Tibial artery (tissue), 4 donors: ENCODE results near the gene USP24.
"Not testable (repeated sequence)": the region's sequence is repeated elsewhere in the genome, so short reads cannot be mapped to it uniquely, and the experiment has no call there.

Source experiments
- DNase-seq, 2 donors: peaks; one replicate each; pipeline ENCODE4 v3.0.0-alpha.2; 2019
- H3K27ac ChIP-seq, 2 donors: fragments of 200-600 bp; sonication (generic) in 1 of 2; 1 replicate in 1 of 2; 2 replicates in 1 of 2; pipeline ENCODE4 v1.5.1; 2018 to 2019; ENCODE audit warnings: mild to moderate bottlenecking in 1 of 2
- H3K27me3 ChIP-seq, 2 donors: fragments of 200-600 bp; sonication (generic) in 1 of 2; one replicate each; pipeline versions ENCODE4 v1.5.1 to v1.6.0; 2016 to 2019
- H3K36me3 ChIP-seq, 3 donors: fragments of 200-600 bp; sonication (generic) in 2 of 3; one replicate each; pipeline ENCODE4 v1.5.1; 2016 to 2019; ENCODE audit warnings: mild to moderate bottlenecking in 2 of 3
- H3K4me1 ChIP-seq, 4 donors: fragments of 200-600 bp; sonication (generic) in 2 of 4; 1 replicate in 3 of 4; 2 replicates in 1 of 4; pipeline ENCODE4 v1.5.1; 2016 to 2019
- H3K4me3 ChIP-seq, 2 donors: fragments of 200-600 bp; sonication (generic) in 1 of 2; 1 replicate in 1 of 2; 2 replicates in 1 of 2; pipeline ENCODE4 v1.5.1; 2018 to 2019; ENCODE audit warnings: mild to moderate bottlenecking in 2 of 2
- H3K9me3 ChIP-seq, 3 donors: fragments of 200-600 bp; sonication (generic) in 1 of 3; one replicate each; pipeline ENCODE4 v1.5.1; 2016 to 2019
- intact Hi-C: fragments of 100-400 bp; cut with DNase I; formaldehyde crosslinking; loops from one replicate; pipeline ENCODE4 v1.15.0; 2023; ENCODE audit warnings: low total_unique reads
- TF ChIP-seq, protein P1 (sequence below), 2 experiments: fragments of 200-600 bp in 1 of 2; fragments of 450-650 bp in 1 of 2; IDR thresholded peaks; one replicate each; pipeline ENCODE4 v1.5.1; 2017 to 2019; ENCODE audit warnings: antibody characterized with exemption in 2 of 2, mild to moderate bottlenecking in 1 of 2, moderate library complexity in 1 of 2

USP24 gene

DNA sequence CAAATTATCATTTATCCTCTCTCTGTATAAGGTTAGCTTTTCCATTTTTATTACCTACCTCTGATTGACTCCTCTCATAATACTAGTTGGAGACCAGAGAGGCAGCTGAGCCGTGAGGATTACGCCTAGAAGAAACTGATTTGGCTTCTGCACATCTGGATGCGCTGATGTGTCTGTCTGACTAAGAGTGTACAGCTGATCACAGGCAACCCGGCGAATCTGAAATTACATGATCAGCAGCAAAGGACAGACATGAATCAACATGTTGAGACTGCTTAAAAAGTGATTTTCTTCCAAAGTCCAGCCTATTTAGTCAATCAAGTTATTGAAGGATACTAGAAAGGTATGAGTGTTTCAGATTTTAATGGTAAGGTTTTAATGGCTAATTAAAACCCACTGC lies 94.6 kb downstream of the USP24 start:
- Histone ChIP-seq H3K4me1 (no peaks in the 10 kb centered on the region), H3K4me3 (no peak overlapping the region), H3K36me3 (peaks cover 77 to 93% (median 87%) of the 10 kb centered on the region in 3 donors), H3K27me3 (no peaks in the 10 kb centered on the region), H3K9me3 (no peaks in the 10 kb centered on the region), H3K27ac (no peak overlapping the region)
- TF ChIP-seq, protein P1, sequence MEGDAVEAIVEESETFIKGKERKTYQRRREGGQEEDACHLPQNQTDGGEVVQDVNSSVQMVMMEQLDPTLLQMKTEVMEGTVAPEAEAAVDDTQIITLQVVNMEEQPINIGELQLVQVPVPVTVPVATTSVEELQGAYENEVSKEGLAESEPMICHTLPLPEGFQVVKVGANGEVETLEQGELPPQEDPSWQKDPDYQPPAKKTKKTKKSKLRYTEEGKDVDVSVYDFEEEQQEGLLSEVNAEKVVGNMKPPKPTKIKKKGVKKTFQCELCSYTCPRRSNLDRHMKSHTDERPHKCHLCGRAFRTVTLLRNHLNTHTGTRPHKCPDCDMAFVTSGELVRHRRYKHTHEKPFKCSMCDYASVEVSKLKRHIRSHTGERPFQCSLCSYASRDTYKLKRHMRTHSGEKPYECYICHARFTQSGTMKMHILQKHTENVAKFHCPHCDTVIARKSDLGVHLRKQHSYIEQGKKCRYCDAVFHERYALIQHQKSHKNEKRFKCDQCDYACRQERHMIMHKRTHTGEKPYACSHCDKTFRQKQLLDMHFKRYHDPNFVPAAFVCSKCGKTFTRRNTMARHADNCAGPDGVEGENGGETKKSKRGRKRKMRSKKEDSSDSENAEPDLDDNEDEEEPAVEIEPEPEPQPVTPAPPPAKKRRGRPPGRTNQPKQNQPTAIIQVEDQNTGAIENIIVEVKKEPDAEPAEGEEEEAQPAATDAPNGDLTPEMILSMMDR (IDR thresholded peaks at IDR 0.05) = no peak
- DNase-seq = no peak
- intact Hi-C loops = no loop called here

DNA sequence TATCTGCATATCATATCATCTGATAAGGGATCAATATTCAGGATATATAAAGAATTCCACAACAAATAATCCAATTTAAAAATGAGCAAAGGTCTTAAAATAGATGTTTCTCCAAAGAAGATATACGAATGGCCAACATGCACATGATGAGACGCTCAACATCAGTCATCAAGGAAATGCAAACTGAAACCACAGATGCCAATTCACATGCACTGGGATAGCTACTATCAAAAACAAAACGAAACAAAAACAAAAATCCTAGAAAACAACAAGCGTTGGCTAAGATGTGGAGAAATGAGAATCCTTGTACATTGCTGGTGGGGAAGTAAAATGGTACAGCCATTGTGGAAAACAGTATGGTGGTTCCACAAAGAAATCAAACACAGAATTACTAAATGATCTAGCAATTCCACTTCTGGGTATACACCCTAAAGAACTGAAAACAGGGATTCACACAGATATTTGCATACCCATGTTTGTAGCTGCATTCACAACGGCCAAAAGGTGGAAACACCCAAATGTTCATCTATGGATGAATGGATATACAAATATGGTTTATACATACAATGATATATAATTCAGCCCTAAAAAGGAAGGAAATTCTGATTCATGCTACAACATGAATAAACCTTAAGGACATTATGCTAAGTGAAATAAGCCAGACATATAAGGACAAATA lies 96.4 kb downstream of the USP24 start:
- peaks cover 59 to 87% (median 84%) of the 10 kb centered on the region in 3 donors for H3K36me3 ChIP-seq
- H3K27me3 ChIP-seq = no peaks in the 10 kb centered on the region
- intact Hi-C loops = no loop called here
- no peaks in the 10 kb centered on the region for H3K4me1 ChIP-seq
- TF ChIP-seq, protein P1 (IDR thresholded peaks at IDR 0.05) = no peak
- H3K27ac ChIP-seq = no peak overlapping the region
- H3K9me3 ChIP-seq = no peaks in the 10 kb centered on the region
- H3K4me3 ChIP-seq = no peak overlapping the region
- DNase-seq = no peak

DNA sequence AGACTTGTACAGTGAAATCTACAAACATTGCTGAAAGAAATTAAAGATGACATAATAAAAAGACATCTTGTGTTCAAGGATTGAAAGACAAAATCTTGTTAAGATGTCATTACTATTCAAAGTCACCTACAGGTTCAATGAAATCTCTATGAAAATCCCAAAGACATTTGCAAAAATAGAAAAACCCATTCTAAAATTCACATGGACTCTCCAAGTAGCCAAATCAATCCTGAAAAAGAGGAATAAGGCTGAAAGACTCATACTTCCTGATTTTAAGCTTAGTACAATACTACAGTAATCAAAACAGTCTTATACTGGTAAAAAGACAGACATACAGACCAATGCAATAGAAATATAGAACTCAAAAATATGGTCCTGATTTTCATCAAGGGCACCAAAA lies 97.2 kb downstream of the USP24 start:
- intact Hi-C loops = no loop called here

DNA sequence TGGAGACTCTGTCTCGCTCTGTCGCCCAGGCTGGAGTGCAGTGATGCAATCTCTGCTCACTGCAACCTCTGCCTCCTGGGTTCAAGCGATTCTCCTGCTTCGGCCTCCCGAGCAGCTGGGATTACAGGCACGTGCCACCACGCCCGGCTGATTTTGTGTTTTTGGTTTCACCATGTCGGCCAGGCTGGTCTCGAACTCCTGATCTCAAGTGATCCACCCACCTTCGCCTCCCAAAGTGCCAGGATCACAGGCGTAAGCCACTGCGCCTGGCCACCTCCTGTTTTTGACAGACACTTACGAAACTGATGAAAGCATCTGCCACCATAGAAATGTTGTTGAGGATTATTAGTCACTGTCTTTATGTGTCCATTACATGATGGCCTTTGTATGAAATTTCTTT lies 106.2 kb downstream of the USP24 start:
- DNase-seq, H3K27ac ChIP-seq, intact Hi-C loops, H3K4me1 ChIP-seq, H3K4me3 ChIP-seq, H3K27me3 ChIP-seq, H3K9me3 ChIP-seq: not testable (repeated sequence)
- H3K36me3 ChIP-seq = peaks cover 78 to 80% (median 79%) of the 10 kb centered on the region in 3 donors

More for the DNA sequence above, 97.2 kb downstream of the USP24 start:
- Histone ChIP-seq H3K27me3 (no peaks in the 10 kb centered on the region), H3K4me3 (no peak overlapping the region), H3K4me1 (no peaks in the 10 kb centered on the region), H3K27ac (no peak overlapping the region), H3K9me3 (no peaks in the 10 kb centered on the region), H3K36me3 (peaks cover 58 to 87% (median 84%) of the 10 kb centered on the region in 3 donors)
- no peak for DNase-seq
- TF ChIP-seq, protein P1 (IDR thresholded peaks at IDR 0.05) = no peak

DNA sequence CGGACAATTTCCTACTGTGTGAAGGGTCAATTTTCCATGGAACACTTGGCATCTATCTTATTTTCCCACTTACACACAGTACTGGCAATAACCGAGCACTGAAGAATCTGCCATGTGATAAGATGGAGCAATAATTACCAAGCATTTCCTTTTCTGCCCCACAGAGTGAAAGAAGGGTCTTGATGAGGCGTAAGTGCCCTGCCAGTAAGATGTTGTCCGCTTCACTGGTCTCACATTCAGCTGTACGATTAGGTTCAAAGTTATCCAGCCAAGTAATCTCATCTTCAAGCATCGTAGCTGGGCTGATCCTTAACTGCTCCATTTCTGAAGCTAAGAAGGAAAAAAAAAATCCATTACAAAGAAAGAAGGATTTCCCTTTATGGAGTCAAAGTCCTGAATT lies 108.1 kb downstream of the USP24 start:
- H3K4me3 ChIP-seq = no peak overlapping the region
- H3K36me3 ChIP-seq = peaks cover 78 to 80% (median 78%) of the 10 kb centered on the region in 3 donors
- TF ChIP-seq, protein P1 (IDR thresholded peaks at IDR 0.05) = no peak
- intact Hi-C loops = no loop called here
- DNase-seq = no peak
- H3K9me3 ChIP-seq = no peaks in the 10 kb centered on the region
- H3K4me1 ChIP-seq = no peaks in the 10 kb centered on the region
- no peaks in the 10 kb centered on the region for H3K27me3 ChIP-seq
- H3K27ac ChIP-seq = no peak overlapping the region

DNA sequence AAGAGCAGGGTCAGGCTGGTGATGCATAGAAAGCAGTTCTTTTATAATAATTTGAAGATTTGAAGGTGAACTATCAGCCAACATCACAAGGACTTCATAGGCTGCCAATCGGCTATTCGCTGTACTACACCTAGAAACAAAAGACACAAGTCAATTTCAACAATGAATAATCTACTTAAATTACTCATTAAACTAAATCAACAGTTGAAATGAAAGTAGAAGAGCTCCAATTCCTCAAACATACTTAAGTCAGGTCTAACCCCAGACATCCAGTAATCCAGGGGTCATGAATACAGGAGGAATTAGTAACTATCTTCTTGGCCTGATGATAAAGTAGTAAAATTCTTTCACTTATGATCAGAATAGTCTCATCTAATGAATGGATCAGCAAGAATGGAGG lies 111.3 kb downstream of the USP24 start:
- no peaks in the 10 kb centered on the region for H3K27me3 ChIP-seq

More for the DNA sequence above, 111.3 kb downstream of the USP24 start:
- peaks cover 80 to 96% (median 92%) of the 10 kb centered on the region in 3 donors for H3K36me3 ChIP-seq
- H3K4me1 ChIP-seq = no peaks in the 10 kb centered on the region
- H3K4me3 ChIP-seq = no peak overlapping the region
- no peak overlapping the region for H3K27ac ChIP-seq
- intact Hi-C loops = no loop called here
- no peak for DNase-seq
- H3K9me3 ChIP-seq = no peaks in the 10 kb centered on the region
- TF ChIP-seq, protein P1 (IDR thresholded peaks at IDR 0.05) = no peak
